HepG2 (cell line): ENCODE results near the gene VPS25. TPM values are rescaled to one million over a fixed set of nuclear protein-coding genes. Genes with fewer than 3 reads are reported as not detected.

Experiments used
- ATF7 ChIP-seq, 2 experiments: fragments of 450-650 bp in 1 of 2; sonication (generic) in 1 of 2; formaldehyde crosslinking in 1 of 2; IDR thresholded peaks; 2 replicates each; pipeline versions ENCODE4 v1.4.0 to v1.6.1; 2016 to 2020; ENCODE audit warnings: antibody characterized with exemption in 1 of 2, mild to moderate bottlenecking in 1 of 2, missing genetic modification reagents in 1 of 2
- ATF7-NPFF ChIP-seq: sonication (generic); formaldehyde crosslinking; IDR thresholded peaks from 2 replicates; pipeline ENCODE4 v1.8.1; 2023; ENCODE audit warnings: mild to moderate bottlenecking, low read depth, missing genetic modification reagents, moderate library complexity
- BORCS8-MEF2B ChIP-seq: sonication (generic); formaldehyde crosslinking; IDR thresholded peaks from 2 replicates; pipeline ENCODE4 v1.8.0; 2022; ENCODE audit warnings: mild to moderate bottlenecking, missing genetic modification reagents
- CBX1 ChIP-seq: IDR thresholded peaks from one replicate; pipeline ENCODE4 v1.6.1; 2016; ENCODE audit warnings: antibody characterized with exemption, low read depth
- CENPX ChIP-seq: sonication (generic); formaldehyde crosslinking; IDR thresholded peaks from 2 replicates; pipeline ENCODE4 v1.9.0; 2021; ENCODE audit warnings: mild to moderate bottlenecking, missing genetic modification reagents, moderate library complexity
- CHD4 ChIP-seq: fragments of 200-600 bp; sonication (generic); IDR thresholded peaks from 2 replicates; pipeline ENCODE4 v1.7.0; 2017; ENCODE audit warnings: mild to moderate bottlenecking, low read length, borderline replicate concordance
- CSRNP2 ChIP-seq: sonication (generic); formaldehyde crosslinking; conservative IDR thresholded peaks from 2 replicates; pipeline ENCODE4 v1.8.0; 2022; ENCODE audit warnings: low read depth, missing genetic modification reagents
- DBP ChIP-seq: sonication (generic); formaldehyde crosslinking; IDR thresholded peaks from 2 replicates; pipeline ENCODE4 v1.4.0; 2020; ENCODE audit warnings: missing genetic modification reagents; ENCODE audit errors: not compliant biosample characterization
- JARID2 ChIP-seq: sonication (generic); formaldehyde crosslinking; IDR thresholded peaks from 2 replicates; pipeline ENCODE4 v1.8.1; 2023; ENCODE audit warnings: missing genetic modification reagents, inconsistent platforms; ENCODE audit not compliant: insufficient replicate concordance
- JDP2 ChIP-seq: sonication (generic); formaldehyde crosslinking; IDR thresholded peaks from 2 replicates; pipeline ENCODE4 v1.8.1; 2022; ENCODE audit warnings: missing genetic modification reagents, borderline replicate concordance
- KMT2B ChIP-seq: IDR thresholded peaks from 2 replicates; pipeline ENCODE4 v1.6.1; 2016; ENCODE audit warnings: missing genetic modification reagents, missing compliant biosample characterization
- NCOA2 ChIP-seq: sonication (generic); formaldehyde crosslinking; IDR thresholded peaks from 2 replicates; pipeline ENCODE4 v1.8.0; 2022; ENCODE audit warnings: inconsistent platforms
- NFE2L1 ChIP-seq: sonication (generic); formaldehyde crosslinking; IDR thresholded peaks from 2 replicates; pipeline ENCODE4 v1.4.0; 2020; ENCODE audit warnings: missing genetic modification reagents, mild to moderate bottlenecking, borderline replicate concordance
- PAX8 ChIP-seq: sonication (generic); formaldehyde crosslinking; IDR thresholded peaks from 2 replicates; pipeline ENCODE4 v1.8.0; 2022; ENCODE audit warnings: mild to moderate bottlenecking, missing genetic modification reagents, borderline replicate concordance
- PHF5A ChIP-seq: IDR thresholded peaks from one replicate; pipeline ENCODE4 v1.6.1; 2018; ENCODE audit warnings: low read depth, missing genetic modification reagents; ENCODE audit not compliant: unreplicated experiment
- PLRG1 ChIP-seq: fragments of 450-650 bp; conservative IDR thresholded peaks from 2 replicates; pipeline ENCODE4 v1.6.1; 2016
- RFXANK ChIP-seq: IDR thresholded peaks from 2 replicates; pipeline ENCODE4 v1.6.1; 2016
- TEAD2 ChIP-seq: sonication (generic); formaldehyde crosslinking; IDR thresholded peaks from 2 replicates; pipeline ENCODE4 v1.9.0; 2021; ENCODE audit warnings: missing genetic modification reagents
- TSC22D2 ChIP-seq: sonication (generic); formaldehyde crosslinking; IDR thresholded peaks from 2 replicates; pipeline ENCODE4 v1.5.1; 2020; ENCODE audit warnings: missing genetic modification reagents, mild to moderate bottlenecking, borderline replicate concordance
- ZFY ChIP-seq: sonication (generic); formaldehyde crosslinking; IDR thresholded peaks from 2 replicates; pipeline ENCODE4 v1.4.0; 2020; ENCODE audit warnings: missing genetic modification reagents
- ZMYM3 ChIP-seq: sonication (generic); formaldehyde crosslinking; IDR thresholded peaks from 2 replicates; pipeline ENCODE4 v1.5.1; 2020; ENCODE audit warnings: mild to moderate bottlenecking, missing genetic modification reagents
- ZNF136 ChIP-seq: sonication (generic); formaldehyde crosslinking; IDR thresholded peaks from 2 replicates; pipeline ENCODE4 v1.8.1; 2022; ENCODE audit warnings: low read depth, mild to moderate bottlenecking, moderate library complexity, missing genetic modification reagents
- ZNF354B ChIP-seq: sonication (generic); formaldehyde crosslinking; IDR thresholded peaks from 2 replicates; pipeline ENCODE4 v1.8.0; 2022; ENCODE audit warnings: mild to moderate bottlenecking, missing genetic modification reagents
- ZNF781 ChIP-seq: sonication (generic); formaldehyde crosslinking; IDR thresholded peaks from 2 replicates; pipeline ENCODE4 v1.5.1; 2020; ENCODE audit warnings: borderline replicate concordance, mild to moderate bottlenecking, missing genetic modification reagents; ENCODE audit errors: not compliant biosample characterization
- ZSCAN12 ChIP-seq: sonication (generic); formaldehyde crosslinking; IDR thresholded peaks from 2 replicates; pipeline ENCODE4 v1.9.0; 2021; ENCODE audit warnings: mild to moderate bottlenecking, missing genetic modification reagents
- polyA plus RNA-seq, 8 experiments: library from polyadenylated mRNA; depleted of rRNA in 3 of 8; stranded (reverse) in 7 of 8; unstranded in 1 of 8; fragments of >200 nt; fragmentation: Illumina TruSeq in 4 of 8; extraction: Trizol in 4 of 8; gene quantifications; 2 replicates each; pipeline versions ENCODE4 v1.2.1 to v1.2.3, GENCODE V29; 2011 to 2016; ENCODE audit warnings: low read depth in 4 of 8, missing spikeins in 1 of 8, mixed read lengths in 1 of 8; ENCODE audit not compliant: insufficient read depth in 1 of 8
- total RNA-seq, 5 experiments: library from RNA; depleted of rRNA; stranded (reverse); fragments of >200 nt; fragmentation: Illumina TruSeq; extraction: Trizol; gene quantifications; 2 replicates each; pipeline ENCODE4 v1.2.3, GENCODE V29; 2016; ENCODE audit warnings: low read depth in 1 of 5
- TF ChIP-seq, protein P1 (sequence below): sonication (generic); formaldehyde crosslinking; conservative IDR thresholded peaks from 2 replicates; pipeline ENCODE4 v1.8.0; 2022; ENCODE audit warnings: missing genetic modification reagents
- TF ChIP-seq, protein P2 (sequence below): sonication (generic); formaldehyde crosslinking; IDR thresholded peaks from 2 replicates; pipeline ENCODE4 v1.9.0; 2021; ENCODE audit warnings: missing genetic modification reagents, mild to moderate bottlenecking, borderline replicate concordance

Gene VPS25
- total and polyA plus RNA-seq, 2 of the 13 experiments (the other 11 are each of a cell fraction or from before 2014, with no cell fraction given), result 161 to 249 TPM

DNA sequence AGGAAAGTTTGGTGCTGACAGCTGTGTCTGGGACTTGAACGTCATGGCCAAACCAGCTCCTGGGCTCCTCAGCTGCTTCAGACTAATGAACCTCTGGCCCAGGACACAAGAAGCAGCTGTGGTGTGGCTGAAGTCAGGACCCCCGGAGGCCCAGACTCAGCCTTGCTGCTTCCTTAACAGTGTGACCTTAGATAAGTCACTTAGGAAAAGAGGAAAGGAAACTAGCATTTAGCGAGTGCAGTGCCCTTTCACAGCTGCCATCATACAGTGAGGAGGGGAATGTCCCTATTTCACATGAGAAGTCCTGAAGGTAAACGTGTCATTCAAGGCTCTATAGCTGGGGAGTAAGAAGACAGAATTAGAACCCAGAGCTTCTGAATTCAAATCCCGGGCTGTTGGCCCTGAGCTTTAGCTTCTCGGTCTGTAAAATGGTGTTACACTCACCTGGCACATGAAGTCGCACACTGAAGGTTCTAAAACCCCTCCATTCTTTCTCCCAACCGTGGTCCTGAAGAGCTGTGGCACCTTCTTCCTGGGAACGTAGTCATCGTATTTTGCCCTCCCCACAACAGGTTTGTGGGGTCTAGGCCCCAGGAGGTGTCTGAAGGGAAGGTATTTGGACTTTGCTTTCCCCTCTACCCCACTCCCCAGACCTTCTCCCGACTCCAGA lies 13.1 kb upstream of the VPS25 start (continued):
- TF ChIP-seq DBP (CRISPR knock-in tag) (no peak), JDP2 (CRISPR knock-in tag) (no peak), CBX1 (no peak), KMT2B (CRISPR knock-in tag) (no peak), NCOA2 (CRISPR knock-in tag) (no peak), CHD4 (0 out of 2 replicates have a peak, but pooled peaks have one; percentile 2), NFE2L1 (CRISPR knock-in tag) (no peak), ATF7-NPFF (CRISPR knock-in tag) (no peak), ATF7 (IDR thresholded peaks at IDR 0.05) (no peak), ATF7 (CRISPR knock-in tag; IDR thresholded peaks at IDR 0.05) (0 out of 2 replicates have a peak, but pooled peaks have one; percentile 47), CSRNP2 (CRISPR knock-in tag) (no peak), PLRG1 (no peak), ZSCAN12 (CRISPR knock-in tag) (no peak), ZNF354B (CRISPR knock-in tag) (no peak), JARID2 (CRISPR knock-in tag) (no peak), CENPX (CRISPR knock-in tag) (no peak), RFXANK (CRISPR knock-in tag) (no peak), ZMYM3 (CRISPR knock-in tag) (0 out of 2 replicates have a peak, but pooled peaks have one; percentile 26), TSC22D2 (CRISPR knock-in tag) (no peak), PAX8 (no peak), ZNF136 (CRISPR knock-in tag) (no peak), TEAD2 (no peak), PHF5A (CRISPR knock-in tag) (no peak), BORCS8-MEF2B (CRISPR knock-in tag) (no peak), ZNF781 (CRISPR knock-in tag) (no peak), ZFY (CRISPR knock-in tag) (no peak)
- TF ChIP-seq, protein P1, sequence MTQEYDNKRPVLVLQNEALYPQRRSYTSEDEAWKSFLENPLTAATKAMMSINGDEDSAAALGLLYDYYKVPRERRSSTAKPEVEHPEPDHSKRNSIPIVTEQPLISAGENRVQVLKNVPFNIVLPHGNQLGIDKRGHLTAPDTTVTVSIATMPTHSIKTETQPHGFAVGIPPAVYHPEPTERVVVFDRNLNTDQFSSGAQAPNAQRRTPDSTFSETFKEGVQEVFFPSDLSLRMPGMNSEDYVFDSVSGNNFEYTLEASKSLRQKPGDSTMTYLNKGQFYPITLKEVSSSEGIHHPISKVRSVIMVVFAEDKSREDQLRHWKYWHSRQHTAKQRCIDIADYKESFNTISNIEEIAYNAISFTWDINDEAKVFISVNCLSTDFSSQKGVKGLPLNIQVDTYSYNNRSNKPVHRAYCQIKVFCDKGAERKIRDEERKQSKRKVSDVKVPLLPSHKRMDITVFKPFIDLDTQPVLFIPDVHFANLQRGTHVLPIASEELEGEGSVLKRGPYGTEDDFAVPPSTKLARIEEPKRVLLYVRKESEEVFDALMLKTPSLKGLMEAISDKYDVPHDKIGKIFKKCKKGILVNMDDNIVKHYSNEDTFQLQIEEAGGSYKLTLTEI (CRISPR knock-in tag), result no peak
- TF ChIP-seq, protein P2, sequence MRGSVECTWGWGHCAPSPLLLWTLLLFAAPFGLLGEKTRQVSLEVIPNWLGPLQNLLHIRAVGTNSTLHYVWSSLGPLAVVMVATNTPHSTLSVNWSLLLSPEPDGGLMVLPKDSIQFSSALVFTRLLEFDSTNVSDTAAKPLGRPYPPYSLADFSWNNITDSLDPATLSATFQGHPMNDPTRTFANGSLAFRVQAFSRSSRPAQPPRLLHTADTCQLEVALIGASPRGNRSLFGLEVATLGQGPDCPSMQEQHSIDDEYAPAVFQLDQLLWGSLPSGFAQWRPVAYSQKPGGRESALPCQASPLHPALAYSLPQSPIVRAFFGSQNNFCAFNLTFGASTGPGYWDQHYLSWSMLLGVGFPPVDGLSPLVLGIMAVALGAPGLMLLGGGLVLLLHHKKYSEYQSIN (CRISPR knock-in tag), result no peak
